ENCODE data around the gene INS.

INS gene

DNA sequence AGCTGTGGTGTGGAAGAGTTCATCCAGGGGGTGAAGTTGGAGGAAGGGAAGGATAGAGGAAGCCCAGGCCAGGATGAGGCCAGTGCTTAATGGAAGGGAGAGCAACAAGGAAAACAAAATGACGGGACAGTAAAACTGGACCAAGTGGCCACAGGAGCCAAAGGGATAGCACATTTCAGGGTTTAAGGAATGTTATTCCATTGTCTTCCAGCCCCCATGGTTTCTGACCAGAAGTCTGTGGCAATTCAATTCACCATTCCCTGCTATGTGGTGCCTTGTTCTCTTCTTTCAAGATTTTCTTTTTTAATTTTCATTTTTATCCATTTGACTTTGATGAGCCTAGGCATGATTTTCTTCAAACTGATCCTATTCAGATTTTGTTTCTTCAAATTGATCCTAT is 44.3 kb downstream of the INS start:
- Histone ChIP-seq H3K4me1 (ENCODE audit: insufficient read depth, poor library complexity, severe bottlenecking) (no peaks in the 10 kb centered on the region), H3K27me3 (ENCODE audit: insufficient read depth, poor library complexity, severe bottlenecking) (no peaks in the 10 kb centered on the region), H3K9me3 (ENCODE audit: severe bottlenecking) (peaks cover 2% of the 10 kb centered on the region), H3K4me3 (ENCODE audit: severe bottlenecking) (no peak overlapping the region), H3K27ac (ENCODE audit: poor library complexity, severe bottlenecking) (no peak overlapping the region), H3K36me3 (ENCODE audit: low read depth) (no peaks in the 10 kb centered on the region)
- DNase-seq (ENCODE audit: low spot score), result no peak
- ATAC-seq (ENCODE audit: low read depth), result no peak
- TF ChIP-seq, protein P1, sequence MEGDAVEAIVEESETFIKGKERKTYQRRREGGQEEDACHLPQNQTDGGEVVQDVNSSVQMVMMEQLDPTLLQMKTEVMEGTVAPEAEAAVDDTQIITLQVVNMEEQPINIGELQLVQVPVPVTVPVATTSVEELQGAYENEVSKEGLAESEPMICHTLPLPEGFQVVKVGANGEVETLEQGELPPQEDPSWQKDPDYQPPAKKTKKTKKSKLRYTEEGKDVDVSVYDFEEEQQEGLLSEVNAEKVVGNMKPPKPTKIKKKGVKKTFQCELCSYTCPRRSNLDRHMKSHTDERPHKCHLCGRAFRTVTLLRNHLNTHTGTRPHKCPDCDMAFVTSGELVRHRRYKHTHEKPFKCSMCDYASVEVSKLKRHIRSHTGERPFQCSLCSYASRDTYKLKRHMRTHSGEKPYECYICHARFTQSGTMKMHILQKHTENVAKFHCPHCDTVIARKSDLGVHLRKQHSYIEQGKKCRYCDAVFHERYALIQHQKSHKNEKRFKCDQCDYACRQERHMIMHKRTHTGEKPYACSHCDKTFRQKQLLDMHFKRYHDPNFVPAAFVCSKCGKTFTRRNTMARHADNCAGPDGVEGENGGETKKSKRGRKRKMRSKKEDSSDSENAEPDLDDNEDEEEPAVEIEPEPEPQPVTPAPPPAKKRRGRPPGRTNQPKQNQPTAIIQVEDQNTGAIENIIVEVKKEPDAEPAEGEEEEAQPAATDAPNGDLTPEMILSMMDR (IDR thresholded peaks at IDR 0.05; ENCODE audit: poor library complexity, severe bottlenecking), result no peak

DNA sequence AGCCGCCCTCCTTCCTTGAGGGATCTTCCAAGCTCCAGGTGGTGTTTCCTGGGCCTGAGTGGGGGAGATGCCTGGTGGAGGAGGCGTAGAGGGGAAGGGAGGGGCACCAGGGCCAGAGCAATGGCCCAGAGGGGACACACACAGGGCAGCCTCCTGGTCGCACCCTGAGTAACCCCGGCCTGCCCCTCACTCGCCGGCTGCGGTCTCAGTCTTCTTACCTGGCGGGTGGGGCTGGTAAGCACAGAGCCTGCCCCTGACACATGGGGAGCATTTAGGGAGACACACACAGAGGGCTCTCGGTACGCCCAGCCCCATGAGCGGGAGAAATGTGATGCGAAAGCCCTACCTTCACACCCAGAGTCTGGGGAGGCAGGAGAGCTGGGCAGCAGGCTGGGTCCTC is 45.7 kb downstream of the INS start:
- H3K4me1 ChIP-seq (ENCODE audit: insufficient read depth, poor library complexity, severe bottlenecking), result no peaks in the 10 kb centered on the region
- no peak overlapping the region for H3K27ac ChIP-seq (ENCODE audit: poor library complexity, severe bottlenecking)
- ATAC-seq (ENCODE audit: low read depth) (no peak), DNase-seq (ENCODE audit: low spot score) (no peak)
- H3K9me3 ChIP-seq (ENCODE audit: severe bottlenecking), result peaks cover 2% of the 10 kb centered on the region
- TF ChIP-seq, protein P1 (IDR thresholded peaks at IDR 0.05; ENCODE audit: poor library complexity, severe bottlenecking), result no peak
- no peaks in the 10 kb centered on the region for H3K27me3 ChIP-seq (ENCODE audit: insufficient read depth, poor library complexity, severe bottlenecking)
- no peaks in the 10 kb centered on the region for H3K36me3 ChIP-seq (ENCODE audit: low read depth)
- no peak overlapping the region for H3K4me3 ChIP-seq (ENCODE audit: severe bottlenecking)

DNA sequence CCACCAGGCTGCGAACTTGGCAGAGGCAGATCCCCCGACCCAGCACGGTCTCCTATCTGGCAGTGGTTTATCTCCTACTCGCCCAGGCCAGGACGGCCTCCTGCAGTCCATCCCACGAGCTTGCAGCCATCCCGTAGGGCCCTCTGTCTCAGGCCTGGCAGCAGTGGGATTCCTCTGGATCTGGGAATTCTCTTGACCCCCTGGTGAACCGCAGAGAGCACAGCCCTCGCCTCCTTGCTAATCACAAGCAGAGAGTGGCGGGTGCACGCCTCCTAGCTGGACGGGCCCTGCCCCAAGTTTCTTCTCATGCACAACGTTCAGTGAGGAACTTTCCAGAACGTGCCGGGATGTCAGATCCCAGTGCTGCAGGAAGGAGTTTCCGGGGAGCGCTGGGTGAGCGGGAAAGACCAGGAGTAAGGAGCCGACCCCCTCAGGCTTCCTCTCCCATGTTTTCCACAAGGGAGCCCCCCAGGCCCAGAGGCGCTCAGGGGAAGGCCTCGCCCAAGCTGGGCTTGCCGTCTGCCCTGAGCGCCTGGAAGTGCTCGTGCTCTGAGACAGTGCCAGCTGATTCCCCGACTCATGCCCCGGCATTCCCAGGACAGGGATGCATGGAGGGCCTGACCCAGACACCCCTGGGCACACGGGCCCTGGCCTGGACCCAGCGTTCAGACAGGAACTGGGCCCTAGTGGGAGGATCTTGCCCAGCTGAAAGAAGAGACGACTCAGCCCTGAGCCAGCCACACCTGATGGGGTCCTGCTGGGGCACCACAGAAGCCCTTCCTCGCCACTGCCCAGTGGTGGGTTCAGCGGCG is 46.4 kb downstream of the INS start:
- Histone ChIP-seq H3K27me3 (ENCODE audit: insufficient read depth, poor library complexity, severe bottlenecking) (no peaks in the 10 kb centered on the region), H3K27ac (ENCODE audit: poor library complexity, severe bottlenecking) (no peak overlapping the region), H3K4me3 (ENCODE audit: severe bottlenecking) (no peak overlapping the region), H3K9me3 (ENCODE audit: severe bottlenecking) (peaks cover 2% of the 10 kb centered on the region), H3K4me1 (ENCODE audit: insufficient read depth, poor library complexity, severe bottlenecking) (no peaks in the 10 kb centered on the region), H3K36me3 (ENCODE audit: low read depth) (no peaks in the 10 kb centered on the region)
- TF ChIP-seq, protein P1 (IDR thresholded peaks at IDR 0.05; ENCODE audit: poor library complexity, severe bottlenecking), result no peak
- DNase-seq (ENCODE audit: low spot score) (no peak), ATAC-seq (ENCODE audit: low read depth) (no peak)

DNA sequence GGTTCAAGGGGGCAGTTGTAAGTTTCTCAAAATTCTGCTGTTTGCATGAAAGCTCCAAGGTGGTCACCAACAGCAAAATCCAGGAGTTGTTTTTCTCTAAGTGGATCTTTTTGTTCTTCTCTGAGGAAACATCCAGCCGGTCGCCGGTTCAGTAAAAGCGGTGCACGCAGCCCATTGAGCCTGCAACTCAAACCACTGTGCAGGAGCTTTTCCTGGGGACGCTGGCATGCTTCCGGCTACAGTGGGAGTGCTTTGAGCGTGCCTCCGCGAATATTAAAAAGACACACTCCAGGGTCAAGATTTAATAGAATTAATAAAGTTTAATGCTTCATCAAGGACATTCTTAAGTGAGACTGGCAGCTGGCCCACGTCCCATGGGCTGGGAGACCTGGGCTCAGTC is 47.2 kb downstream of the INS start:
- ATAC-seq (ENCODE audit: low read depth), result no peak
- no peaks in the 10 kb centered on the region for H3K36me3 ChIP-seq (ENCODE audit: low read depth)

More for the DNA sequence above, 47.2 kb downstream of the INS start:
- Histone ChIP-seq H3K9me3 (ENCODE audit: severe bottlenecking) (peaks cover 2% of the 10 kb centered on the region), H3K4me3 (ENCODE audit: severe bottlenecking) (no peak overlapping the region), H3K27ac (ENCODE audit: poor library complexity, severe bottlenecking) (no peak overlapping the region), H3K27me3 (ENCODE audit: insufficient read depth, poor library complexity, severe bottlenecking) (no peaks in the 10 kb centered on the region), H3K4me1 (ENCODE audit: insufficient read depth, poor library complexity, severe bottlenecking) (no peaks in the 10 kb centered on the region)
- no peak for DNase-seq (ENCODE audit: low spot score)
- TF ChIP-seq, protein P1 (IDR thresholded peaks at IDR 0.05; ENCODE audit: poor library complexity, severe bottlenecking), result no peak
